KG1 (cell line): ENCODE data around the gene GARS1.
"Not testable (repeated sequence)": the region's sequence is repeated elsewhere in the genome, so short reads cannot be mapped to it uniquely, and the experiment has no call there.

Source experiments
- DNase-seq: peaks from one replicate; lab custom pipeline; 2025; lab: John Stamatoyannopoulos, UW

Gene GARS1, protein sequence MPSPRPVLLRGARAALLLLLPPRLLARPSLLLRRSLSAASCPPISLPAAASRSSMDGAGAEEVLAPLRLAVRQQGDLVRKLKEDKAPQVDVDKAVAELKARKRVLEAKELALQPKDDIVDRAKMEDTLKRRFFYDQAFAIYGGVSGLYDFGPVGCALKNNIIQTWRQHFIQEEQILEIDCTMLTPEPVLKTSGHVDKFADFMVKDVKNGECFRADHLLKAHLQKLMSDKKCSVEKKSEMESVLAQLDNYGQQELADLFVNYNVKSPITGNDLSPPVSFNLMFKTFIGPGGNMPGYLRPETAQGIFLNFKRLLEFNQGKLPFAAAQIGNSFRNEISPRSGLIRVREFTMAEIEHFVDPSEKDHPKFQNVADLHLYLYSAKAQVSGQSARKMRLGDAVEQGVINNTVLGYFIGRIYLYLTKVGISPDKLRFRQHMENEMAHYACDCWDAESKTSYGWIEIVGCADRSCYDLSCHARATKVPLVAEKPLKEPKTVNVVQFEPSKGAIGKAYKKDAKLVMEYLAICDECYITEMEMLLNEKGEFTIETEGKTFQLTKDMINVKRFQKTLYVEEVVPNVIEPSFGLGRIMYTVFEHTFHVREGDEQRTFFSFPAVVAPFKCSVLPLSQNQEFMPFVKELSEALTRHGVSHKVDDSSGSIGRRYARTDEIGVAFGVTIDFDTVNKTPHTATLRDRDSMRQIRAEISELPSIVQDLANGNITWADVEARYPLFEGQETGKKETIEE

DNA sequence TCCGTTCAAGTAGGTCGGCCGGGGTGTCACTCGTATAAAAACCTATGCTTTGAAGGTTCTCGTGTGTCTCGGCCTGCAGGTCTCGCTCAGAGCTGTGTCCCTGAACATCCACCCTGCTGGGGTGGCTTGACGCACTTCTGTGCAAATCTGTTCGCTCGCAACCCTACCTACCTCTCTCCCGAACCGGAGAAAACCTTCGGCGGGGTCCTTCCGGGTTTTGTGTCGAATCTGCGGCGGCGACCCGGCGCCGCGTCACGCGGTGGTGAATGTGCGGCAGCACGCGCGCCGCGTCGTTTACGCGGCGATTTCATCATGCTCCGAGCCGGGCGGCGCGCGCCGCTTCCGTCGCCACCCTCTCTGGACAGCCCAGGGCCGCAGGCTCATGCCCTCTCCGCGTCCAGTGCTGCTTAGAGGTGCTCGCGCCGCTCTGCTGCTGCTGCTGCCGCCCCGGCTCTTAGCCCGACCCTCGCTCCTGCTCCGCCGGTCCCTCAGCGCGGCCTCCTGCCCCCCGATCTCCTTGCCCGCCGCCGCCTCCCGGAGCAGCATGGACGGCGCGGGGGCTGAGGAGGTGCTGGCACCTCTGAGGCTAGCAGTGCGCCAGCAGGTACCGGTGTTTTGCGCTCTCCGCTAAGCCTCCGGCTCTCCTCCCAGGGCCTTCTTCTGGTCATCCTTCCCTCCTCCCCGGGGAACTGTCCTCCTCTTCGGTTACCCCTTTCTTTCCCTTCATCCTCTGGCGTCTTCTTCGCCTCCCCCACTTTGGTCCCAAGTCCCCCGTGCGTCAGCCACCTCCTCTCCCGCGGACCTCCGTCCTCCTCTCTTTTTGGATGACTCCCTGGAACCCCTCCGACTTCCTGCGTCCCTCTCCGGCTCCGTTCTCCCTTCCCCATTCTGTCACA is at the start of gene GARS1:
Gene GARS1, plus strand, starts transcription at position 339 of the 896 bp plus-strand sequence. Its CDS starts 44 bp downstream, at position 383.
- DNase-seq, result peak; percentile 80

DNA sequence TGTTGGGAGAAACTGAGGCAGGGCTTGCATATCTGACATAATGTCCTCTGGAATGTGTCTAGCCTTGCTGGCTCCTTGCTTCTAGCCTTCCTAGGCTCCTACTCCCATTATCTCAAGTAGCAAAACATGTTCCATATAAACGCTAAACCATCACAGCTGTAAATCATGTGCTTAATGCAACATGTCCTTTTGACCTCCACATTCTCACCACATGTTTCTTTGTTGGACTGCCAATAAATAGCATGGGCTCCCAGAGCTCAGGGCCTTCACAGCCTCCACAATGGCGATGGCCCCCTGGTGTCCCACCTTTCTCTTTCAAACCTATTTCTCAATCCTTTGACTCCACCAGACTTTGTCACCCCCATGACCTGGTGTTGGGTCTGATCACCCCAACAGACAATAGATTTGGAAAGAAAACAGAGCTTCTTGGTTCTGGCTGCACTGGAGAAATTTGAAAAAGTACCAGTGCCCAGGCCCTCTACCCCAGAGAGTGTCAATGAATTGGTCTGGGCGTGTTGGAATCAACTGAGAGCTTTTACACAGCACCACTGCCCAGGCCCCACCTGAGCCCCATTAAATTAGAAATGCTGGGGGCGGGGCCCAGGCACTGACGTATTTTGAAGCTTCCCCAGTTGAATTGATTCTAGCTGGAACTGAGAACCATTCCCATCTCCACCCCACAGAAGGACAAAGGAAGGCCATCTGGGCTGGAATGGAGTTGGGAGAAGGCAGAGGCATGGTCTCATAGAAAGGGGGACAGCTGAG is 48.7 kb upstream of the GARS1 start:
- no peak for DNase-seq

GRCh38 chr7:30546596-30546995 is 48.1 kb upstream of the GARS1 start:
- no peak for DNase-seq

DNA sequence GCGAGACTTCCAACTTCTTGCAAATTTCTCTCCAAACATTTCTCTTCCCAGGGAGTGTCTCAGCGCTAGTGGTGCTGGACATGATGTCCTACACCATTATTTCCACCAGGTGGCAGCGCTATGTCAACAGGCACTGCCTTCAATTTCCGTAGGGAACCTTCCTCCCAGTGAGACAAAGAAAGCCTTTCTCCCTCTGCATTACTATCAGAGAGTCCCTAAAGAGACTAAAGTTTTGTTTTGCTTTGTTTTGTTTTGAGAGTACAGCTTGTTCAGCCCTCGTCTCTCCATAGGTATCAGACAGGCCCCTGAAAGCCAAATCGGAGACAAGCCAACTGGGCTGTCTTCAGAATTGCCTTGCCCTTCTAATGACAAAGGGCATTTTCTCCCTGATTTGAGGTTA is 45.8 kb upstream of the GARS1 start:
- peak; percentile 4 for DNase-seq

DNA sequence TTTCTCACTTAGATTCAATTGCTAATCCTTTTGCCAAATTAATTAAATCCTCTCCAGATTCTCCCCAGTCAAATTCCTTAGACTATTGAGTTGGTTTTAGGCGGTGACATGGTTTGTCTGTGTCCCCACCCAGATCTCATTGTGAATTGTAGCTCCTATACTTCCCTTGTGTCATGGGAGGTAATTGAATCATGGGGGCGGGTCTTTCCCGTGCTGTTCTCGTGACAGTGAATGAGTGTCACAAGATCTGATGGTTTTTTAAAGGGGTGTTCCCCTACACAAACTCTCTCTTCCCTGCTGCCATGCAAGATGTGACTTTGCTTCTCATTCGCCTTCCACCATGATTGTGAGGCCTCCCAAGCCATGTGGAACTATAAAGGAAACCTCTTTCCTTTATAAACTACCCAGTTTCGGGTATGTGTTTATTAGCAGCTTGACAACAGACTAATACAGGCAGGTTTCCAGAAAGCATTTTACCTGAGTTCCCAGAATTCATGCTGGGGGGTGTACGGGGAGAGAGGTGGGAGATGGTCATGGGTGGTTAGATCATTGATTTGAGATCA is 44.7 kb upstream of the GARS1 start:
- DNase-seq, result no peak

GRCh38 chr7:30552330-30552729 is 42.3 kb upstream of the GARS1 start:
- no peak for DNase-seq

- DNase-seq, result no peak
These were observed 41.5 kb upstream of the GARS1 start for GRCh38 chr7:30553141-30553540.

GRCh38 chr7:30553546-30553945 is 41.1 kb upstream of the GARS1 start:
- DNase-seq, result no peak

DNA sequence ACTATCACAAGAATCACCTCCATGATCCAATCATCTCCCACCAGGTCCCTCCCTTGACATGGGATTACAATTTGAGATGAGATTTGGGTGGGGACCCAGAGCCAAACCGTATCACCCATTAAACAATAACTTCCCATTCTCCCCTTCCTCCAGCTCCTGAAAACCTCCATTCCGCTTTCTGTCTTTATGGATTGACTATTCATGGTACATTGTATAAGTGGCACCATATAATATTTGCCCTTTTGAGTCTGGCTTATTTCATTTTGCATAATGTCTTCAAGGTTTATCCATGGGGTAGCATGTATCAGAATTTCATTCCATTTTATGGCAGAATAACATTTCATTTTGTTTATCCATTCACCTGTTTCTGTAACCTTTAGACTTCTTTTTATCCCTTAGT is 39.2 kb upstream of the GARS1 start:
- no peak for DNase-seq

- no peak for DNase-seq
These were observed 37.8 kb upstream of the GARS1 start for GRCh38 chr7:30556840-30557239.

DNA sequence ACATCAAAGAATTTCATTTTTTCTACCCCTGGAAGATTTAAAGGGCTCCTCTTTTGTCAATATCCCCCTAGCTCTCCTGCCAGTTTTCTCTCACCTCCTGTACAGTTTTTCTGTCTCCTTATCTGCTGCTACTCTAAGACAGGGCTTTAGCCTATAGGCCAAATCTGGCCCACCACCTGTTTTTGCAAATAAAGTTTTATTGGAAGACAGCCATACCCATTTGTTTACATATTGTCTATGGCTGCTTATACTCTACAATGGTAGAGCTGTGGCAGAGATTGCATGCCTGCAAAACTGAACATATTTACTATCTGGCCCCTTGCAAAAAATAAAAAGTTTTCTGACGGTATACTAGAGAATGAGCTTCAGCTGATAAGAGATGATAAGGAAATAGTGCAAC is 37.4 kb upstream of the GARS1 start:
- DNase-seq, result no peak

DNA sequence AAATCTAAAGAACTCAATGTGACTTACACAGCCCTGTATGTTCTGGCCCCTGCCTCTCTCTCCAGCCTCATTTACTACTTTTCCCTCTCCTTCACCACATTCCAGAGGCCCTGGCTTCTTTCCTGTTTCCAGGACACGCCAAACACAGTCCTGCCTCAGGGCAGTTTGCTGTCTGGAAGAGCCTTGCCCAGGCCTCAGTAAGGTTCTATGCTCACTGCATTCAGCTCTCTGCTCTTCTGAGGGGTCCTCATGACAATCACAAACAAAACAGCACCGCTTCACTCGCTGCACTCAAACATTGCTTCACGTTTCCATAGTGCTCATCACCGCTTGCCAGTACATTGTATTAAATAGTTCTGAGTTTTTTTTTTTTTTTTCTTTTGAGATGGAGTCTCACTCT is 35.1 kb upstream of the GARS1 start:
- no peak for DNase-seq

DNA sequence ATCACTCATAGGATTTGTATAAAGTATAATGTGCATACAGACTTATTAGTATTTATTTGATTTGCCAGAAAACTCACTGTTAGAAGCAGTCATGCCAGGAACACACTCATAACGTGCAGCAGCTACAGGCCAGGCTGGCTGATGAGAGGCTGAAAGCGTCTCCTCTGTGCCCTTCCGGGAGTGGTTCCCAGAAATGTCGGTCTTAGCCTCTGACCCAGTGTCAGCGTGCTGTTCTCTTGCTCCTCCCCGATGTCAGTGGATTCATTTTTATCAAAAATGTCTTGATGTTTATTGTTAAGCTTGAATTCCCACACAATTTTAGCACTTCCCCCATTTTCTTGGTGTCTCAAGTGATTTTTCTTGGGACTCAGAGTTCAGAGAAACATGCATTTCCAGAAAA is 33.3 kb upstream of the GARS1 start:
- no peak for DNase-seq

- no peak for DNase-seq
These were observed 32.2 kb upstream of the GARS1 start for GRCh38 chr7:30562498-30562897.

DNA sequence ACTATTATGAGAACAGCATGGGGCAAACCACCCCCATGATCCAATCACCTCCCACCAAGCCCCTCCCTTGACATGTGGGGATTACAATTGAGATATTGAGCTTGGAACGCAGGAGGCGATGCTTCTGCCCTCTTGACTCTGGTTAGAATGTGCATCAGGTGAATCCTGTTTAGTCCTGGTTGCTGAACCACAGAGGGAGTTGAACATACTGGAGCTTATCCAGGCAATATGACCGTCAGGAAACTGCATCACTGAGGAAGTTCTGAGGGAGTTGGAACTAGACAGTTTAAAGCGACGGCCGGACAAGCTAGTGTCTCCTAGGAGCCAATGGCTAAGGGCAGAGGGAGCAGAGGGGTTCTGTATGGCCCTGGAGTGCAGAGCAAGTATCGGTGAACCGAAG is 31.8 kb upstream of the GARS1 start:
- DNase-seq, result no peak

GRCh38 chr7:30563326-30563942 is 31.2 kb upstream of the GARS1 start:
- DNase-seq, result no peak

DNA sequence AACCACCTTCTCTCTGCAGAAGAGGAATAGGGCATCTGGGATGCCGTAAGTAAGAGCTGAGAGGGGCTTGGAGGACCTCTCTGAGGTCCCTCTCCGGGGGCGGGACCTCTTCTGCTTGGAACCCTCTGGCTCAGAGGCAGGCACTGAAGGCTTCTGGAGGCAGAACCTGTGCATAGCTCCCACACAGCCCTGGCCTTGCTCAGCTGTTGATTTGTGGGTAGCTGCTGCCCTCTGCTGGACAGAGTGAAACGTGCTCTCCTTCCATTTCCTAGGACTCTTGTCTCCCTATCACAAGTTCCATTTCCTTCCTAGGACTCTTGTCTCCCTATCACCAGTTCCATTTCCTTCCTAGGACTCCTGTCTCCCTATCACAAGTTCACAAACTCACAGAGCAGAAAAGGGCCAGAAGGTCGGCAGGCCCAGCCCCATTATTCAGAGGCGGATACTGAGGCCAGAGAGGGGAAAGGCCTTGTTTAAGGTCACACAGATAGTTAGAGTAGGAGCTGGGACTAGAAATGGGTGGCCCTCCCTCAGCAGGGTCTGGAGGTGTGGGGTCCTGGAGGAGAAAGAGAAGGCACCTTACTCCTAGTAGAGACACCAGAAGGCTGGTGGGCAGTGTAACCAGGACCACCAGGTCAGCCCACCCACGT is 30.3 kb upstream of the GARS1 start:
- peak; percentile 59 for DNase-seq

DNA sequence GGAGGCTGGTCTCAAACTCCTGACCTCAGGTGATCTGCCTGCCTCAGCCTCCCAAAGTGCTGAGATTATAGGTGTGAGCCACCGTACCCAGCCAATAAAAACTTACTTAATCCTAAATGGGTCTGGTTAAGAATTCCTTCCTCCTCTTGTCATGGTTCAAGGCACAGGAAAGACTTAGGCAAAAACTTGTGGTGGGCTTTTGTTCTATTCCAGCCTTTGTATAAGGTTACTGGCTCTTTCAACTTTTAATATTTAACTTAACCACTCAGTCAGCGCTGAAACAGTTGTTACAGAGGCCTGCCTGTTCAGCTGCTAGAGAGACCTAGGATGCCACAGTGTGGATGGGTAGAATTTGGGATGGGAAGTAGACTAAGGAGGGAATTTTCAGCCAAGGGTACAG is 28.1 kb upstream of the GARS1 start:
- no peak for DNase-seq

GRCh38 chr7:30567081-30567480 is 27.6 kb upstream of the GARS1 start:
- DNase-seq, result no peak

DNA sequence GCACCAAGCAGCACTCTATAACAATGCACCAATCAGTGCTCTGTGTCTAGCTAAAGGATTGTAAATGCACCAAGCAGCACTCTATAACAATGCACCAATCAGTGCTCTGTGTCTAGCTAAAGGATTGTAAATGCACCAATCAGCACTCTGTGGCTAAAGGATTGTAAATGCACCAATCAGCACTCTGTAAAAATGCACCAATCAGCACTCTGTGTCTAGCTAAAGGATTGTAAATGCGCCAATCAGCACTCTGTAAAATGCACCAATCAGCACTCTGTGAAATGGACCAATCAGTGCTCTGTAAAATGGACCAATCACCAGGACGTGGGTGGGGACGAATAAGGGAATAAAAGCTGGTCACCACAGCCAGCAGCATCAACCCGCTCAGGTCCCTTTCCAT is 24.4 kb upstream of the GARS1 start:
- DNase-seq, result not testable (repeated sequence)
